ENCODE results near the gene NFIA.

NFIA gene

DNA sequence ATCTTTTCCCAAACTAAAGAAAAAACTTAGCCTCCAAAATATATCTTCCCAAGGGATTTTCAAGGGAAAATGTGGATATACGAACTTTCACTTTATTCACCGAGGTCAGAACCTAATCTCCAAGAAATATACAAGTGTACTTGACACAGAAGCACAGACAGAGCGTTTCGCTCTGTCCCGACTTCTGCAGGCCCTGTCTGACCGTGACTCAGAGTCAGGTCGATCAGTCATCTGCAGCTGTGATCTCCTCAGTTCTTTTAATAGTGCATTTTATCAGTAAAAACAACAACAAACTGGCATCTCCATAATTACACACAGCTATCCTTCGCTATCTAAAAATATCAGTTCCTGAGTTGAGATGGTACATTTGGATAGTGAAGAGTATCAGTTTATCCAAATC lies 416.0 kb downstream of the NFIA start:
- TF ChIP-seq EZH2phosphoT487 (IDR thresholded peaks at IDR 0.05; ENCODE audit: low read length) (no peak), EZH2 (optimal IDR thresholded peaks at IDR 0.05; ENCODE audit: low read depth, low read length) (no peak)
- TF ChIP-seq, protein P1, sequence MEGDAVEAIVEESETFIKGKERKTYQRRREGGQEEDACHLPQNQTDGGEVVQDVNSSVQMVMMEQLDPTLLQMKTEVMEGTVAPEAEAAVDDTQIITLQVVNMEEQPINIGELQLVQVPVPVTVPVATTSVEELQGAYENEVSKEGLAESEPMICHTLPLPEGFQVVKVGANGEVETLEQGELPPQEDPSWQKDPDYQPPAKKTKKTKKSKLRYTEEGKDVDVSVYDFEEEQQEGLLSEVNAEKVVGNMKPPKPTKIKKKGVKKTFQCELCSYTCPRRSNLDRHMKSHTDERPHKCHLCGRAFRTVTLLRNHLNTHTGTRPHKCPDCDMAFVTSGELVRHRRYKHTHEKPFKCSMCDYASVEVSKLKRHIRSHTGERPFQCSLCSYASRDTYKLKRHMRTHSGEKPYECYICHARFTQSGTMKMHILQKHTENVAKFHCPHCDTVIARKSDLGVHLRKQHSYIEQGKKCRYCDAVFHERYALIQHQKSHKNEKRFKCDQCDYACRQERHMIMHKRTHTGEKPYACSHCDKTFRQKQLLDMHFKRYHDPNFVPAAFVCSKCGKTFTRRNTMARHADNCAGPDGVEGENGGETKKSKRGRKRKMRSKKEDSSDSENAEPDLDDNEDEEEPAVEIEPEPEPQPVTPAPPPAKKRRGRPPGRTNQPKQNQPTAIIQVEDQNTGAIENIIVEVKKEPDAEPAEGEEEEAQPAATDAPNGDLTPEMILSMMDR (IDR thresholded peaks at IDR 0.05; ENCODE audit: low read length) = no peak
- H3K4me1 ChIP-seq (ENCODE audit: low read length) = no peaks in the 10 kb centered on the region
- no peak overlapping the region for H3K4me2 ChIP-seq (ENCODE audit: low read depth, low read length)
- H3K27ac ChIP-seq (ENCODE audit: low read length) = no peak overlapping the region
- no peak overlapping the region for H3K4me3 ChIP-seq (ENCODE audit: low read length)
- no peaks in the 10 kb centered on the region for H3K79me2 ChIP-seq (ENCODE audit: low read length)
- no peak overlapping the region for H2AFZ ChIP-seq (ENCODE audit: low read length)
- DNase-seq = no peak
- H3K27me3 ChIP-seq (replicated peaks; ENCODE audit: insufficient read depth, low read length) = no peaks in the 10 kb centered on the region
- no peaks in the 10 kb centered on the region for H3F3A ChIP-seq (ENCODE audit: insufficient read depth, low read length)
- H3K9me3 ChIP-seq (replicated peaks; ENCODE audit: insufficient read depth, low read length) = no peaks in the 10 kb centered on the region
- no peaks in the 10 kb centered on the region for H3K36me3 ChIP-seq (replicated peaks; ENCODE audit: insufficient read depth, low read length)
- no peak overlapping the region for H3K9ac ChIP-seq (ENCODE audit: low read length)
- H4K20me1 ChIP-seq (ENCODE audit: insufficient read depth, low read length) = no peaks in the 10 kb centered on the region
- no peaks in the 10 kb centered on the region for H3K9me2 ChIP-seq (replicated peaks; ENCODE audit: insufficient read depth, low read length)

DNA sequence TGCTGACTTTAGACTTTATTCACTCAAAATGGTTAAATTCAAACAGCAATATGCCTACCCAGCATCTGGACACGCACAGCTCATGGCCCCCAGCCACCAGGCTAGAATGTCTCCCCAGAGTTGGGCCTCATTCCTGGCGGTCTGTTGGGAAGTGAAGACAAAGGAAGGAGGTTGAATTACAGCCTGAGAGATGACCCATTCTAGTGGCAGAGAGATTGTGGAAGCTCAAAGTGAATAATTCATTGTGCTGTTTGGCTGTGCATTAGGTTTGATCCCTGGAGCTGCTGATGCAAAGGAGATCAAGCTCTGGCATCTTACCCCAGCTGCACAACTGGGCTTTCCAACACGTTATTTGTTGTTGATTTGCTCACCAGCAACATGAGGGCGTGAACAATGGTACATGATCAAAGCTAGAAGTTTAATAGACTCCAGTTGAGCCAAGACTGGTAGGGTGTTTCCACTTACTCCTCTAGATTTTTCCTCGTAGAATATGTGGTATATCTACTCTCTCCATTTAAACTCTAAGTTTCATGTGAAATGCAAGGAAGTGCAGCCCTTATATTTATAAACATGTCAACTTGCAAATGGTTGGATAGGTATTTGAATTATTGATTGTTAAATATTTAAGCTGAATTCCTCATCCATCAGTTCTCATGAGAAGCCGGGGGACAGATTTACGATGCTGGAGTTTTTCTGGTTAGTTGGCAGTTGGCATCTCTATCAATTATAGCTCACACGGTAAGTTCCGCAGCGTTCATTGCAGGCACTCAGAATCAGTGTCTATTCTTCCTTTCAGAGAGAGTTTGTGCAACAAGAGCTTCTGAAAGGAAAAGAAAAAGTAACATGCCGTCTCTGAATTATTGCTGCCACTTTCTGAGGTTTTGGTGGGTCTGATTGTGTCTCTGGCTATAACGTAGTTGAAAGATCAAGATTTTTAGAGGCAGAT lies 419.9 kb downstream of the NFIA start:
- no peaks in the 10 kb centered on the region for H3K36me3 ChIP-seq (replicated peaks; ENCODE audit: insufficient read depth, low read length)
- no peaks in the 10 kb centered on the region for H4K20me1 ChIP-seq (ENCODE audit: insufficient read depth, low read length)
- no peak overlapping the region for H2AFZ ChIP-seq (ENCODE audit: low read length)
- H3K9me2 ChIP-seq (replicated peaks; ENCODE audit: insufficient read depth, low read length) = no peaks in the 10 kb centered on the region
- H3K4me2 ChIP-seq (ENCODE audit: low read depth, low read length) = no peak overlapping the region
- no peaks in the 10 kb centered on the region for H3K79me2 ChIP-seq (ENCODE audit: low read length)
- no peaks in the 10 kb centered on the region for H3F3A ChIP-seq (ENCODE audit: insufficient read depth, low read length)
- H3K27ac ChIP-seq (ENCODE audit: low read length) = no peak overlapping the region
- H3K4me1 ChIP-seq (ENCODE audit: low read length) = no peaks in the 10 kb centered on the region
- no peaks in the 10 kb centered on the region for H3K9me3 ChIP-seq (replicated peaks; ENCODE audit: insufficient read depth, low read length)
- no peak overlapping the region for H3K9ac ChIP-seq (ENCODE audit: low read length)
- H3K4me3 ChIP-seq (ENCODE audit: low read length) = no peak overlapping the region
- no peaks in the 10 kb centered on the region for H3K27me3 ChIP-seq (replicated peaks; ENCODE audit: insufficient read depth, low read length)
- no peak for TF ChIP-seq EZH2 (optimal IDR thresholded peaks at IDR 0.05; ENCODE audit: low read depth, low read length)
- TF ChIP-seq, protein P1 (IDR thresholded peaks at IDR 0.05; ENCODE audit: low read length) = no peak
- no peak for TF ChIP-seq EZH2phosphoT487 (IDR thresholded peaks at IDR 0.05; ENCODE audit: low read length)
- no peak for DNase-seq

DNA sequence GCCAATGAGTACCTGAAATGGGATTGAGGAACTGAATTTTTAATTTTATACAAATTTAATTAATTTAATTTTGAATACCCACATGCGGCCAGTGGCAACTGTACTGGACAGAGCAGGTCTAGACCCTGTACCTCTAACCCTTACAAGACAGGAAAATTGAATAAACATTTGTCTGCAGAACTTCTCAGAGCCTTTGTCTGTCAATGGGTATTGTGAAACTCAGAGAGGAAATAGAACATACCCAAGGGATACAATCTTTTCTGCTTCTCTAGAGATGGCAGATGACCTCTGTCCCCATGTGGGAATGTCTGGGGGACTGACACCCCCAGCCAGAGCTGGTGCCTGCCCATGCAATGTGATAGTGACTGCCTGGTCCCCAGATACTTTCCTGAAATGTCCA lies 421.9 kb downstream of the NFIA start:
- Histone ChIP-seq H3F3A (ENCODE audit: insufficient read depth, low read length) (no peaks in the 10 kb centered on the region), H2AFZ (ENCODE audit: low read length) (no peak overlapping the region), H3K9me3 (replicated peaks; ENCODE audit: insufficient read depth, low read length) (no peaks in the 10 kb centered on the region), H3K36me3 (replicated peaks; ENCODE audit: insufficient read depth, low read length) (no peaks in the 10 kb centered on the region), H3K27ac (ENCODE audit: low read length) (no peak overlapping the region), H4K20me1 (ENCODE audit: insufficient read depth, low read length) (no peaks in the 10 kb centered on the region), H3K79me2 (ENCODE audit: low read length) (no peaks in the 10 kb centered on the region), H3K9ac (ENCODE audit: low read length) (no peak overlapping the region), H3K27me3 (replicated peaks; ENCODE audit: insufficient read depth, low read length) (no peaks in the 10 kb centered on the region), H3K4me3 (ENCODE audit: low read length) (no peak overlapping the region), H3K4me1 (ENCODE audit: low read length) (no peaks in the 10 kb centered on the region), H3K4me2 (ENCODE audit: low read depth, low read length) (no peak overlapping the region), H3K9me2 (replicated peaks; ENCODE audit: insufficient read depth, low read length) (no peaks in the 10 kb centered on the region)
- no peak for TF ChIP-seq EZH2phosphoT487 (IDR thresholded peaks at IDR 0.05; ENCODE audit: low read length)
- TF ChIP-seq, protein P1 (IDR thresholded peaks at IDR 0.05; ENCODE audit: low read length) = no peak
- no peak for TF ChIP-seq EZH2 (optimal IDR thresholded peaks at IDR 0.05; ENCODE audit: low read depth, low read length)
- no peak for DNase-seq
